AG09319 (cell line): ENCODE data around the gene SHANK3.

Experiments used
- DNase-seq: peaks from one replicate; pipeline ENCODE4 v3.0.0-alpha.2; 2010; ENCODE audit warnings: low read depth; ENCODE audit errors: extremely low read depth
- CTCF ChIP-seq: IDR thresholded peaks from 2 replicates; pipeline ENCODE4 v1.5.1; 2011; ENCODE audit warnings: low read depth, mild to moderate bottlenecking, inconsistent platforms, low read length, moderate library complexity

The SHANK3 gene

GRCh38 chr22:50708474-50708873 is 35.9 kb downstream of the SHANK3 start:
- no peak for TF ChIP-seq CTCF
- no peak for DNase-seq

DNA sequence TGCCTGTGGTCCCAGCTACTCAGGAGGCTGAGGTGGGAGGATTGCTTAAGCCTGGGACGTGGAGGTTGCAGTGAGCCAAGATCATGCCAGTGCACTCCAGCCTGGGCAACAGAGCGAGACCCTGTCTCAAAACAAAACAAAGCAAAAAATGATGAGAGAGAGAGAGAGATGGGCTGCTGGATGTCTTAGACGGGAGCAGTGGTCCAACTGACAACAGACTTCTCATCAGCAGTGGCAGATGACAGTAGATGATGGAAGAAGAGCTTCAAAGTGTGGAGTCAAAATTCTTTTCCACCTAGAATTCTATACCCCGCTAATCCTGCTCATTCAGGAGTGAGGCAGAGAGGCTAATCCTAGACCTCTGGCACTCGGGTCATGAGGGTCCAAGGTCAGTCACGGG is 36.4 kb downstream of the SHANK3 start:
- DNase-seq = no peak
- TF ChIP-seq CTCF = no peak

GRCh38 chr22:50710221-50710620 is 37.6 kb downstream of the SHANK3 start:
- no peak for TF ChIP-seq CTCF

GRCh38 chr22:50710886-50711285 is 38.3 kb downstream of the SHANK3 start:
- DNase-seq = no peak
- no peak for TF ChIP-seq CTCF

More at GRCh38 chr22:50710221-50710620, 37.6 kb downstream of the SHANK3 start:
- no peak for DNase-seq

GRCh38 chr22:50711446-50712340 is 39.1 kb downstream of the SHANK3 start:
- TF ChIP-seq CTCF = no peak
- no peak for DNase-seq

- no peak for DNase-seq
- TF ChIP-seq CTCF = no peak
Measured at GRCh38 chr22:50712341-50713007, 39.9 kb downstream of the SHANK3 start.

DNA sequence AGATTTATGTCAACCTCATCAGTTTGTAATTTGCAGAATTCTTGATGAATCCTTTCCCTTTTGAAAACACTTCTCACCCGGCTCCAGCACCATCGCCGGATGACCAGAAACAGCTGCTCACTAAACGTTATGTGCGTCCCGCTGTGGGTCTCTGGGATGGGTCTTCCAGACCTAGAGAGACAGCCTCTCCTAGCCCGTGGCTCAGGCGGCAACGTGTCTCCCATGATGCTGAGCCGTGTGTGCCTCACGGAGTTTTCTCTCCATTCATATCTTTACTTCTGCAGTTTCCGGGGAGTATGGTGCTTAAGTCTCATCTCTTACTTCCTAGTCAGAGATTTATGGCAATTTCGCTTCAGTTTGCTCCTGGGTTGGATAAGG is 40.4 kb downstream of the SHANK3 start:
- no peak for TF ChIP-seq CTCF
- no peak for DNase-seq
